HEK293 (cell line): Measurements from ENCODE around the gene MRPS10.

Source experiments
- GLIS1 ChIP-seq: fragments of 450-650 bp; formaldehyde crosslinking; IDR thresholded peaks from 2 replicates; pipeline ENCODE4 v1.5.1; 2016; ENCODE audit warnings: missing biosample characterization, missing genetic modification characterization
- KLF8 ChIP-seq: fragments of 450-650 bp; formaldehyde crosslinking; IDR thresholded peaks from 2 replicates; pipeline ENCODE4 v1.5.1; 2016; ENCODE audit warnings: missing biosample characterization, missing genetic modification characterization
- REPIN1 ChIP-seq: fragments of 450-650 bp; formaldehyde crosslinking; IDR thresholded peaks from 2 replicates; pipeline ENCODE4 v1.5.1; 2017; ENCODE audit warnings: missing biosample characterization, missing genetic modification characterization, low read depth
- SCRT2 ChIP-seq: fragments of 450-650 bp; formaldehyde crosslinking; IDR thresholded peaks from 2 replicates; pipeline ENCODE4 v1.5.1; 2016; ENCODE audit warnings: missing biosample characterization, missing genetic modification characterization
- SP7 ChIP-seq: fragments of 450-650 bp; formaldehyde crosslinking; IDR thresholded peaks from 2 replicates; pipeline ENCODE4 v1.5.1; 2016; ENCODE audit warnings: missing biosample characterization, missing genetic modification characterization
- TCF7L2 ChIP-seq: IDR thresholded peaks from 2 replicates; pipeline ENCODE4 v1.6.1; 2011; ENCODE audit warnings: low read depth, mild to moderate bottlenecking, inconsistent platforms, low read length, moderate library complexity, borderline replicate concordance
- ZBTB20 ChIP-seq: fragments of 450-650 bp; formaldehyde crosslinking; IDR thresholded peaks from 2 replicates; pipeline ENCODE4 v1.5.1; 2016; ENCODE audit warnings: missing biosample characterization, missing genetic modification characterization
- ZNF121 ChIP-seq: fragments of 450-650 bp; formaldehyde crosslinking; IDR thresholded peaks from 2 replicates; pipeline ENCODE4 v1.5.1; 2016; ENCODE audit warnings: missing biosample characterization, missing genetic modification characterization
- ZNF184 ChIP-seq: fragments of 450-650 bp; IDR thresholded peaks from 2 replicates; pipeline ENCODE4 v1.5.1; 2018; ENCODE audit warnings: missing biosample characterization, mild to moderate bottlenecking, missing genetic modification characterization
- ZNF19 ChIP-seq: fragments of 450-650 bp; formaldehyde crosslinking; IDR thresholded peaks from 2 replicates; pipeline ENCODE4; 2016; ENCODE audit warnings: missing biosample characterization, missing genetic modification characterization, low read depth
- ZNF221 ChIP-seq: fragments of 450-650 bp; formaldehyde crosslinking; IDR thresholded peaks from 2 replicates; pipeline ENCODE4 v1.5.1; 2017; ENCODE audit warnings: missing biosample characterization, missing genetic modification characterization, borderline replicate concordance
- ZNF223 ChIP-seq: fragments of 450-650 bp; formaldehyde crosslinking; IDR thresholded peaks from 2 replicates; pipeline ENCODE4 v1.5.1; 2016; ENCODE audit warnings: missing biosample characterization, missing genetic modification characterization
- ZNF311 ChIP-seq: fragments of 450-650 bp; formaldehyde crosslinking; IDR thresholded peaks from 2 replicates; pipeline ENCODE4 v1.5.1; 2017; ENCODE audit warnings: missing biosample characterization, missing genetic modification characterization, borderline replicate concordance
- ZNF391 ChIP-seq: fragments of 450-650 bp; formaldehyde crosslinking; IDR thresholded peaks from 2 replicates; pipeline ENCODE4 v1.5.1; 2016; ENCODE audit warnings: low read depth, missing biosample characterization, missing genetic modification characterization, borderline replicate concordance
- ZNF404 ChIP-seq: fragments of 450-650 bp; formaldehyde crosslinking; IDR thresholded peaks from 2 replicates; pipeline ENCODE4 v1.5.1; 2017; ENCODE audit warnings: missing biosample characterization, missing genetic modification characterization
- ZNF561 ChIP-seq: fragments of 450-650 bp; IDR thresholded peaks from 2 replicates; pipeline ENCODE4 v1.5.1; 2018; ENCODE audit warnings: missing biosample characterization, missing genetic modification characterization, borderline replicate concordance
- ZNF600 ChIP-seq: fragments of 450-650 bp; formaldehyde crosslinking; IDR thresholded peaks from 2 replicates; pipeline ENCODE4 v1.5.1; 2016; ENCODE audit warnings: missing biosample characterization, missing genetic modification characterization
- ZNF626 ChIP-seq: fragments of 450-650 bp; sonication (Bioruptor Pico); formaldehyde crosslinking; IDR thresholded peaks from 2 replicates; pipeline ENCODE4 v1.5.1; 2018; ENCODE audit warnings: missing biosample characterization, missing genetic modification characterization, inconsistent platforms
- ZNF654 ChIP-seq: fragments of 450-650 bp; formaldehyde crosslinking; IDR thresholded peaks from 2 replicates; pipeline ENCODE4 v1.5.1; 2016; ENCODE audit warnings: low read depth, missing biosample characterization, missing genetic modification characterization
- ZNF670 ChIP-seq: fragments of 450-650 bp; formaldehyde crosslinking; IDR thresholded peaks from 2 replicates; pipeline ENCODE4 v1.5.1; 2016; ENCODE audit warnings: missing biosample characterization, missing genetic modification characterization, low read depth
- ZSCAN23 ChIP-seq: fragments of 450-650 bp; formaldehyde crosslinking; IDR thresholded peaks from 2 replicates; pipeline ENCODE4 v1.5.1; 2016; ENCODE audit warnings: missing biosample characterization, missing genetic modification characterization
- ZXDB ChIP-seq: fragments of 450-650 bp; formaldehyde crosslinking; IDR thresholded peaks from 2 replicates; pipeline ENCODE4 v1.5.1; 2016; ENCODE audit warnings: missing biosample characterization, missing genetic modification characterization
- TF ChIP-seq, protein P1 (sequence below): fragments of 450-650 bp; formaldehyde crosslinking; IDR thresholded peaks from 2 replicates; pipeline ENCODE4 v1.5.1; 2016; ENCODE audit warnings: missing biosample characterization, missing genetic modification characterization
- TF ChIP-seq, protein P2 (sequence below): fragments of 450-650 bp; formaldehyde crosslinking; IDR thresholded peaks from 2 replicates; pipeline ENCODE4 v1.5.1; 2016; ENCODE audit warnings: missing biosample characterization, missing genetic modification characterization, borderline replicate concordance
- TF ChIP-seq, protein P3 (sequence below): fragments of 450-650 bp; formaldehyde crosslinking; IDR thresholded peaks from 2 replicates; pipeline ENCODE4 v1.5.1; 2016; ENCODE audit warnings: missing biosample characterization, missing genetic modification characterization
- TF ChIP-seq, protein P4 (sequence below): fragments of 450-650 bp; formaldehyde crosslinking; IDR thresholded peaks from 2 replicates; pipeline ENCODE4 v1.5.1; 2017; ENCODE audit warnings: missing biosample characterization, missing genetic modification characterization
- TF ChIP-seq, protein P5 (sequence below): fragments of 450-650 bp; formaldehyde crosslinking; IDR thresholded peaks from 2 replicates; pipeline ENCODE4 v1.5.1; 2016; ENCODE audit warnings: missing biosample characterization, missing genetic modification characterization, borderline replicate concordance

Gene MRPS10

DNA sequence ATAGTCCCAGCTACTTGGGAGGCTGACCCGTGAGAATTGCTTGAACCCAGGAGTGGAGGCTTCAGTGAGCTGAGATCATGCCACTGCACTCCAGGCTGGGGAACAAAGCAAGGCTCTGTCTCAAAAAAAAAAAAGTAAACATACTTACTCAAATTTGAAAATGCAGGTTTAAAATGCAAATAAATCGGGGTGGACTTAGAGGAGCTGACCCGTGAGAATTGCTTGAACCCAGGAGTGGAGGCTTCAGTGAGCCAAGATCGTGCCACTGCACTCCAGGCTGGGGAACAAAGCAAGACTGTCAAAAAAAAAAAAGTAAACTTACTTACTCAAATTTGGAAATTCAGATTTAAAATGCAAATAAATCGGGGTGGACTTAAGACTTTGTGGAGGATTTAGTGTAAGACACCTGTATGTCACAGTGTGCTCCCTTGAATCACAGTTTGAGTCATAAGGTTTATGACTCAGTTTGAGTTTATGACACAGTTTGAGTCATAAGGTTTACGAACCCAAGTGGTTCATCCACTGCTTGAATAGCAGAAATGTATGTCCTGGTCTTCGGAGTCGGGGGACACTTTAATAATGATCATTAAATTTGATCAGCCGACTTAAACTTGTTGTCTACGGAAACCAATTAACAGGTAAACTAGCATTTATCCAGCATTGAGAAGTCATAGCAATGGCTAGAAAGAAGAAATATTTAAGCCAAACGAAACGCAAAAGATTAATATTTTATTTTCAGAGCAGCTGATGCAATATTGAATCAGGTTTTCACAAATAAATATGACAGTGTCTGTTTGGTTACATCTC is 6.8 kb upstream of the MRPS10 start (continued):
- TF ChIP-seq, protein P1, sequence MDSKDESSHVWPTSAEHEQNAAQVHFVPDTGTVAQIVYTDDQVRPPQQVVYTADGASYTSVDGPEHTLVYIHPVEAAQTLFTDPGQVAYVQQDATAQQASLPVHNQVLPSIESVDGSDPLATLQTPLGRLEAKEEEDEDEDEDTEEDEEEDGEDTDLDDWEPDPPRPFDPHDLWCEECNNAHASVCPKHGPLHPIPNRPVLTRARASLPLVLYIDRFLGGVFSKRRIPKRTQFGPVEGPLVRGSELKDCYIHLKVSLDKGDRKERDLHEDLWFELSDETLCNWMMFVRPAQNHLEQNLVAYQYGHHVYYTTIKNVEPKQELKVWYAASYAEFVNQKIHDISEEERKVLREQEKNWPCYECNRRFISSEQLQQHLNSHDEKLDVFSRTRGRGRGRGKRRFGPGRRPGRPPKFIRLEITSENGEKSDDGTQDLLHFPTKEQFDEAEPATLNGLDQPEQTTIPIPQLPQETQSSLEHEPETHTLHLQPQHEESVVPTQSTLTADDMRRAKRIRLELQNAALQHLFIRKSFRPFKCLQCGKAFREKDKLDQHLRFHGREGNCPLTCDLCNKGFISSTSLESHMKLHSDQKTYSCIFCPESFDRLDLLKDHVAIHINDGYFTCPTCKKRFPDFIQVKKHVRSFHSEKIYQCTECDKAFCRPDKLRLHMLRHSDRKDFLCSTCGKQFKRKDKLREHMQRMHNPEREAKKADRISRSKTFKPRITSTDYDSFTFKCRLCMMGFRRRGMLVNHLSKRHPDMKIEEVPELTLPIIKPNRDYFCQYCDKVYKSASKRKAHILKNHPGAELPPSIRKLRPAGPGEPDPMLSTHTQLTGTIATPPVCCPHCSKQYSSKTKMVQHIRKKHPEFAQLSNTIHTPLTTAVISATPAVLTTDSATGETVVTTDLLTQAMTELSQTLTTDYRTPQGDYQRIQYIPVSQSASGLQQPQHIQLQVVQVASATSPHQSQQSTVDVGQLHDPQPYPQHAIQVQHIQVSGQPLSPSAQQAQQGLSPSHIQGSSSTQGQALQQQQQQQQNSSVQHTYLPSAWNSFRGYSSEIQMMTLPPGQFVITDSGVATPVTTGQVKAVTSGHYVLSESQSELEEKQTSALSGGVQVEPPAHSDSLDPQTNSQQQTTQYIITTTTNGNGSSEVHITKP, result peak; percentile 62
- TF ChIP-seq, protein P2, sequence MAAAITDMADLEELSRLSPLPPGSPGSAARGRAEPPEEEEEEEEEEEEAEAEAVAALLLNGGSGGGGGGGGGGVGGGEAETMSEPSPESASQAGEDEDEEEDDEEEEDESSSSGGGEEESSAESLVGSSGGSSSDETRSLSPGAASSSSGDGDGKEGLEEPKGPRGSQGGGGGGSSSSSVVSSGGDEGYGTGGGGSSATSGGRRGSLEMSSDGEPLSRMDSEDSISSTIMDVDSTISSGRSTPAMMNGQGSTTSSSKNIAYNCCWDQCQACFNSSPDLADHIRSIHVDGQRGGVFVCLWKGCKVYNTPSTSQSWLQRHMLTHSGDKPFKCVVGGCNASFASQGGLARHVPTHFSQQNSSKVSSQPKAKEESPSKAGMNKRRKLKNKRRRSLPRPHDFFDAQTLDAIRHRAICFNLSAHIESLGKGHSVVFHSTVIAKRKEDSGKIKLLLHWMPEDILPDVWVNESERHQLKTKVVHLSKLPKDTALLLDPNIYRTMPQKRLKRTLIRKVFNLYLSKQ (tag by site-specific recombination), result no peak
- TF ChIP-seq ZSCAN23 (tag by site-specific recombination) (no peak), ZNF121 (tag by site-specific recombination) (no peak), ZNF184 (tag by site-specific recombination) (no peak), ZNF654 (tag by site-specific recombination) (no peak), ZNF19 (tag by site-specific recombination) (no peak), ZNF311 (tag by site-specific recombination) (no peak), ZXDB (tag by site-specific recombination) (0 out of 2 replicates have a peak, but pooled peaks have one; percentile 24), ZNF670 (tag by site-specific recombination) (no peak), ZNF391 (tag by site-specific recombination) (no peak), ZNF561 (no peak), SCRT2 (tag by site-specific recombination) (peak; percentile 96), ZNF626 (tag by site-specific recombination) (no peak), ZBTB20 (peak; percentile 17; the same call in 1 of the 2 replicates), KLF8 (tag by site-specific recombination) (0 out of 2 replicates have a peak, but pooled peaks have one; percentile 43), ZNF404 (tag by site-specific recombination) (no peak), ZNF223 (tag by site-specific recombination) (no peak), ZNF600 (tag by site-specific recombination) (0 out of 2 replicates have a peak, but pooled peaks have one; percentile 28), ZNF221 (tag by site-specific recombination) (no peak; the same call in 1 of the 2 replicates), TCF7L2 (no peak), GLIS1 (tag by site-specific recombination) (no peak), SP7 (tag by site-specific recombination) (peak; percentile 66; the same call in 1 of the 2 replicates), REPIN1 (tag by site-specific recombination) (no peak; the same call in 1 of the 2 replicates)
- TF ChIP-seq, protein P3, sequence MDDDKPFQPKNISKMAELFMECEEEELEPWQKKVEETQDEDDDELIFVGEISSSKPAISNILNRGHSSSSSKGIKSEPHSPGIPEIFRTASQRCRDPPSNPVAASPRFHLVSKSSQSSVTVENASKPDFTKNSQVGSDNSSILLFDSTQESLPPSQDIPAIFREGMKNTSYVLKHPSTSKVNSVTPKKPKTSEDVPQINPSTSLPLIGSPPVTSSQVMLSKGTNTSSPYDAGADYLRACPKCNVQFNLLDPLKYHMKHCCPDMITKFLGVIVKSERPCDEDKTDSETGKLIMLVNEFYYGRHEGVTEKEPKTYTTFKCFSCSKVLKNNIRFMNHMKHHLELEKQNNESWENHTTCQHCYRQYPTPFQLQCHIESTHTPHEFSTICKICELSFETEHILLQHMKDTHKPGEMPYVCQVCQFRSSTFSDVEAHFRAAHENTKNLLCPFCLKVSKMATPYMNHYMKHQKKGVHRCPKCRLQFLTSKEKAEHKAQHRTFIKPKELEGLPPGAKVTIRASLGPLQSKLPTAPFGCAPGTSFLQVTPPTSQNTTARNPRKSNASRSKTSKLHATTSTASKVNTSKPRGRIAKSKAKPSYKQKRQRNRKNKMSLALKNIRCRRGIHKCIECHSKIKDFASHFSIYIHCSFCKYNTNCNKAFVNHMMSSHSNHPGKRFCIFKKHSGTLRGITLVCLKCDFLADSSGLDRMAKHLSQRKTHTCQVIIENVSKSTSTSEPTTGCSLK (tag by site-specific recombination), result no peak
- TF ChIP-seq, protein P4, sequence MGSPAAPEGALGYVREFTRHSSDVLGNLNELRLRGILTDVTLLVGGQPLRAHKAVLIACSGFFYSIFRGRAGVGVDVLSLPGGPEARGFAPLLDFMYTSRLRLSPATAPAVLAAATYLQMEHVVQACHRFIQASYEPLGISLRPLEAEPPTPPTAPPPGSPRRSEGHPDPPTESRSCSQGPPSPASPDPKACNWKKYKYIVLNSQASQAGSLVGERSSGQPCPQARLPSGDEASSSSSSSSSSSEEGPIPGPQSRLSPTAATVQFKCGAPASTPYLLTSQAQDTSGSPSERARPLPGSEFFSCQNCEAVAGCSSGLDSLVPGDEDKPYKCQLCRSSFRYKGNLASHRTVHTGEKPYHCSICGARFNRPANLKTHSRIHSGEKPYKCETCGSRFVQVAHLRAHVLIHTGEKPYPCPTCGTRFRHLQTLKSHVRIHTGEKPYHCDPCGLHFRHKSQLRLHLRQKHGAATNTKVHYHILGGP (tag by site-specific recombination), result no peak
- TF ChIP-seq, protein P5, sequence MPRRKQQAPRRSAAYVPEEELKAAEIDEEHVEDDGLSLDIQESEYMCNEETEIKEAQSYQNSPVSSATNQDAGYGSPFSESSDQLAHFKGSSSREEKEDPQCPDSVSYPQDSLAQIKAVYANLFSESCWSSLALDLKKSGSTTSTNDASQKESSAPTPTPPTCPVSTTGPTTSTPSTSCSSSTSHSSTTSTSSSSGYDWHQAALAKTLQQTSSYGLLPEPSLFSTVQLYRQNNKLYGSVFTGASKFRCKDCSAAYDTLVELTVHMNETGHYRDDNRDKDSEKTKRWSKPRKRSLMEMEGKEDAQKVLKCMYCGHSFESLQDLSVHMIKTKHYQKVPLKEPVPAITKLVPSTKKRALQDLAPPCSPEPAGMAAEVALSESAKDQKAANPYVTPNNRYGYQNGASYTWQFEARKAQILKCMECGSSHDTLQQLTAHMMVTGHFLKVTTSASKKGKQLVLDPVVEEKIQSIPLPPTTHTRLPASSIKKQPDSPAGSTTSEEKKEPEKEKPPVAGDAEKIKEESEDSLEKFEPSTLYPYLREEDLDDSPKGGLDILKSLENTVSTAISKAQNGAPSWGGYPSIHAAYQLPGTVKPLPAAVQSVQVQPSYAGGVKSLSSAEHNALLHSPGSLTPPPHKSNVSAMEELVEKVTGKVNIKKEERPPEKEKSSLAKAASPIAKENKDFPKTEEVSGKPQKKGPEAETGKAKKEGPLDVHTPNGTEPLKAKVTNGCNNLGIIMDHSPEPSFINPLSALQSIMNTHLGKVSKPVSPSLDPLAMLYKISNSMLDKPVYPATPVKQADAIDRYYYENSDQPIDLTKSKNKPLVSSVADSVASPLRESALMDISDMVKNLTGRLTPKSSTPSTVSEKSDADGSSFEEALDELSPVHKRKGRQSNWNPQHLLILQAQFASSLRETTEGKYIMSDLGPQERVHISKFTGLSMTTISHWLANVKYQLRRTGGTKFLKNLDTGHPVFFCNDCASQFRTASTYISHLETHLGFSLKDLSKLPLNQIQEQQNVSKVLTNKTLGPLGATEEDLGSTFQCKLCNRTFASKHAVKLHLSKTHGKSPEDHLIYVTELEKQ (tag by site-specific recombination), result peak; percentile 58; the same call in 1 of the 2 replicates
